ENCODE data around the gene DERA. TPM values are rescaled to one million over a fixed set of nuclear protein-coding genes. Genes with fewer than 3 reads are reported as not detected.
"Not testable (repeated sequence)": the region's sequence is repeated elsewhere in the genome, so short reads cannot be mapped to it uniquely, and the experiment has no call there.

DERA gene
- total RNA-seq, 1 donor from 2014 or later: 44.9 TPM

GRCh38 chr12:16037533-16037932, 126.4 kb downstream of the DERA start:
- Histone ChIP-seq H3K27ac (ENCODE audit: low read depth, low read length) (no peak overlapping the region), H3K4me3 (ENCODE audit: low read length in 3 of 3) (no peak overlapping the region), H3K4me1 (ENCODE audit: control insufficient read depth in 3 of 3, insufficient read depth in 3 of 3, low read length in 3 of 3) (no peaks in the 10 kb centered on the region), H3K9me3 (ENCODE audit: control insufficient read depth in 3 of 3, low read length in 3 of 3) (peaks cover 0 to 3% (median 0%) of the 10 kb centered on the region in 3 donors), H3K9ac (ENCODE audit: low read depth in 1 of 3, low read length in 3 of 3) (no peak overlapping the region), H3K27me3 (ENCODE audit: control insufficient read depth in 3 of 3, insufficient read depth in 3 of 3, low read length in 3 of 3) (no peaks in the 10 kb centered on the region), H3K36me3 (ENCODE audit: control insufficient read depth in 3 of 3, insufficient read depth in 3 of 3, low read length in 3 of 3) (peaks cover 3 to 18% (median 10%) of the 10 kb centered on the region in 3 donors)

- Histone ChIP-seq H3K4me3 (ENCODE audit: low read length in 3 of 3) (no peak overlapping the region), H3K4me1 (ENCODE audit: control insufficient read depth in 3 of 3, insufficient read depth in 3 of 3, low read length in 3 of 3) (no peaks in the 10 kb centered on the region), H3K27ac (ENCODE audit: low read depth, low read length) (no peak overlapping the region), H3K9me3 (ENCODE audit: control insufficient read depth in 3 of 3, low read length in 3 of 3) (peaks cover 0 to 6% (median 6%) of the 10 kb centered on the region in 3 donors), H3K36me3 (ENCODE audit: control insufficient read depth in 3 of 3, insufficient read depth in 3 of 3, low read length in 3 of 3) (peaks cover 0 to 8% (median 6%) of the 10 kb centered on the region in 3 donors), H3K27me3 (ENCODE audit: control insufficient read depth in 3 of 3, insufficient read depth in 3 of 3, low read length in 3 of 3) (no peaks in the 10 kb centered on the region), H3K9ac (ENCODE audit: low read depth in 1 of 3, low read length in 3 of 3) (no peak overlapping the region)
Observed at GRCh38 chr12:16043480-16043879, 132.3 kb downstream of the DERA start.

GRCh38 chr12:16046266-16046665, 135.1 kb downstream of the DERA start:
- H3K27me3 ChIP-seq (ENCODE audit: control insufficient read depth in 3 of 3, insufficient read depth in 3 of 3, low read length in 3 of 3): no peaks in the 10 kb centered on the region
- H3K36me3 ChIP-seq (ENCODE audit: control insufficient read depth in 3 of 3, insufficient read depth in 3 of 3, low read length in 3 of 3): no peaks in the 10 kb centered on the region
- no peak overlapping the region for H3K4me3 ChIP-seq (ENCODE audit: low read length in 3 of 3)
- no peak overlapping the region for H3K9ac ChIP-seq (ENCODE audit: low read depth in 1 of 3, low read length in 3 of 3)
- H3K9me3 ChIP-seq (ENCODE audit: control insufficient read depth in 3 of 3, low read length in 3 of 3): peaks cover 0 to 6% (median 6%) of the 10 kb centered on the region in 3 donors
- H3K4me1 ChIP-seq (ENCODE audit: control insufficient read depth in 3 of 3, insufficient read depth in 3 of 3, low read length in 3 of 3): no peaks in the 10 kb centered on the region
- no peak overlapping the region for H3K27ac ChIP-seq (ENCODE audit: low read depth, low read length)

- Histone ChIP-seq H3K4me3 (ENCODE audit: low read length in 3 of 3) (no peak overlapping the region), H3K4me1 (ENCODE audit: control insufficient read depth in 3 of 3, insufficient read depth in 3 of 3, low read length in 3 of 3) (no peaks in the 10 kb centered on the region), H3K36me3 (ENCODE audit: control insufficient read depth in 3 of 3, insufficient read depth in 3 of 3, low read length in 3 of 3) (no peaks in the 10 kb centered on the region), H3K9ac (ENCODE audit: low read depth in 1 of 3, low read length in 3 of 3) (no peak overlapping the region), H3K27ac (ENCODE audit: low read depth, low read length) (no peak overlapping the region), H3K9me3 (ENCODE audit: control insufficient read depth in 3 of 3, low read length in 3 of 3) (peaks cover 0 to 6% (median 3%) of the 10 kb centered on the region in 3 donors), H3K27me3 (ENCODE audit: control insufficient read depth in 3 of 3, insufficient read depth in 3 of 3, low read length in 3 of 3) (no peaks in the 10 kb centered on the region)
Observed at GRCh38 chr12:16048511-16048910, 137.4 kb downstream of the DERA start.

GRCh38 chr12:16056910-16057309, 145.8 kb downstream of the DERA start:
- Histone ChIP-seq H3K9ac (ENCODE audit: low read depth in 1 of 3, low read length in 3 of 3) (no peak overlapping the region), H3K27me3 (ENCODE audit: control insufficient read depth in 3 of 3, insufficient read depth in 3 of 3, low read length in 3 of 3) (no peaks in the 10 kb centered on the region), H3K27ac (ENCODE audit: low read depth, low read length) (no peak overlapping the region), H3K9me3 (ENCODE audit: control insufficient read depth in 3 of 3, low read length in 3 of 3) (no peaks in the 10 kb centered on the region), H3K4me3 (ENCODE audit: low read length in 3 of 3) (no peak overlapping the region), H3K36me3 (ENCODE audit: control insufficient read depth in 3 of 3, insufficient read depth in 3 of 3, low read length in 3 of 3) (no peaks in the 10 kb centered on the region), H3K4me1 (ENCODE audit: control insufficient read depth in 3 of 3, insufficient read depth in 3 of 3, low read length in 3 of 3) (no peaks in the 10 kb centered on the region)

- H3K36me3 ChIP-seq (ENCODE audit: control insufficient read depth in 3 of 3, insufficient read depth in 3 of 3, low read length in 3 of 3); H3K9me3 ChIP-seq (ENCODE audit: control insufficient read depth in 3 of 3, low read length in 3 of 3); H3K9ac ChIP-seq (ENCODE audit: low read depth in 1 of 3, low read length in 3 of 3); H3K27me3 ChIP-seq (ENCODE audit: control insufficient read depth in 3 of 3, insufficient read depth in 3 of 3, low read length in 3 of 3); H3K4me1 ChIP-seq (ENCODE audit: control insufficient read depth in 3 of 3, insufficient read depth in 3 of 3, low read length in 3 of 3); H3K27ac ChIP-seq (ENCODE audit: low read depth, low read length); H3K4me3 ChIP-seq (ENCODE audit: low read length in 3 of 3): not testable (repeated sequence)
Observed at GRCh38 chr12:16057351-16057751, 146.2 kb downstream of the DERA start.

GRCh38 chr12:16062611-16063010, 151.5 kb downstream of the DERA start:
- Histone ChIP-seq H3K9ac (ENCODE audit: low read depth in 1 of 3, low read length in 3 of 3) (no peak overlapping the region), H3K27me3 (ENCODE audit: control insufficient read depth in 3 of 3, insufficient read depth in 3 of 3, low read length in 3 of 3) (no peaks in the 10 kb centered on the region)

GRCh38 chr12:16063726-16064125, 152.6 kb downstream of the DERA start:
- H3K9me3 ChIP-seq (ENCODE audit: control insufficient read depth in 3 of 3, low read length in 3 of 3): no peaks in the 10 kb centered on the region
- H3K4me3 ChIP-seq (ENCODE audit: low read length in 3 of 3): no peak overlapping the region
- H3K4me1 ChIP-seq (ENCODE audit: control insufficient read depth in 3 of 3, insufficient read depth in 3 of 3, low read length in 3 of 3): no peaks in the 10 kb centered on the region
- H3K27me3 ChIP-seq (ENCODE audit: control insufficient read depth in 3 of 3, insufficient read depth in 3 of 3, low read length in 3 of 3): no peaks in the 10 kb centered on the region
- H3K27ac ChIP-seq (ENCODE audit: low read depth, low read length): no peak overlapping the region
- no peak overlapping the region for H3K9ac ChIP-seq (ENCODE audit: low read depth in 1 of 3, low read length in 3 of 3)
- no peaks in the 10 kb centered on the region for H3K36me3 ChIP-seq (ENCODE audit: control insufficient read depth in 3 of 3, insufficient read depth in 3 of 3, low read length in 3 of 3)

More at GRCh38 chr12:16062611-16063010, 151.5 kb downstream of the DERA start:
- H3K4me3 ChIP-seq (ENCODE audit: low read length in 3 of 3): no peak overlapping the region
- no peaks in the 10 kb centered on the region for H3K4me1 ChIP-seq (ENCODE audit: control insufficient read depth in 3 of 3, insufficient read depth in 3 of 3, low read length in 3 of 3)
- no peaks in the 10 kb centered on the region for H3K9me3 ChIP-seq (ENCODE audit: control insufficient read depth in 3 of 3, low read length in 3 of 3)
- no peak overlapping the region for H3K27ac ChIP-seq (ENCODE audit: low read depth, low read length)
- H3K36me3 ChIP-seq (ENCODE audit: control insufficient read depth in 3 of 3, insufficient read depth in 3 of 3, low read length in 3 of 3): no peaks in the 10 kb centered on the region

GRCh38 chr12:16070113-16070512, 159.0 kb downstream of the DERA start:
- Histone ChIP-seq H3K4me1 (ENCODE audit: control insufficient read depth in 3 of 3, insufficient read depth in 3 of 3, low read length in 3 of 3) (no peaks in the 10 kb centered on the region), H3K27me3 (ENCODE audit: control insufficient read depth in 3 of 3, insufficient read depth in 3 of 3, low read length in 3 of 3) (peaks cover 0 to 2% (median 0%) of the 10 kb centered on the region in 3 donors), H3K27ac (ENCODE audit: low read depth, low read length) (no peak overlapping the region), H3K9ac (ENCODE audit: low read depth in 1 of 3, low read length in 3 of 3) (no peak overlapping the region), H3K36me3 (ENCODE audit: control insufficient read depth in 3 of 3, insufficient read depth in 3 of 3, low read length in 3 of 3) (no peaks in the 10 kb centered on the region), H3K9me3 (ENCODE audit: control insufficient read depth in 3 of 3, low read length in 3 of 3) (no peaks in the 10 kb centered on the region), H3K4me3 (ENCODE audit: low read length in 3 of 3) (no peak overlapping the region)

GRCh38 chr12:16072678-16073077, 161.5 kb downstream of the DERA start:
- H3K4me1 ChIP-seq (ENCODE audit: control insufficient read depth in 3 of 3, insufficient read depth in 3 of 3, low read length in 3 of 3): no peaks in the 10 kb centered on the region
- no peak overlapping the region for H3K9ac ChIP-seq (ENCODE audit: low read depth in 1 of 3, low read length in 3 of 3)
- H3K27ac ChIP-seq (ENCODE audit: low read depth, low read length): no peak overlapping the region
- no peaks in the 10 kb centered on the region for H3K9me3 ChIP-seq (ENCODE audit: control insufficient read depth in 3 of 3, low read length in 3 of 3)
- no peak overlapping the region for H3K4me3 ChIP-seq (ENCODE audit: low read length in 3 of 3)
- no peaks in the 10 kb centered on the region for H3K36me3 ChIP-seq (ENCODE audit: control insufficient read depth in 3 of 3, insufficient read depth in 3 of 3, low read length in 3 of 3)
- peaks cover 0 to 2% (median 0%) of the 10 kb centered on the region in 3 donors for H3K27me3 ChIP-seq (ENCODE audit: control insufficient read depth in 3 of 3, insufficient read depth in 3 of 3, low read length in 3 of 3)

- H3K9me3 ChIP-seq (ENCODE audit: control insufficient read depth in 3 of 3, low read length in 3 of 3): no peaks in the 10 kb centered on the region
- no peaks in the 10 kb centered on the region for H3K27me3 ChIP-seq (ENCODE audit: control insufficient read depth in 3 of 3, insufficient read depth in 3 of 3, low read length in 3 of 3)
- no peak overlapping the region for H3K27ac ChIP-seq (ENCODE audit: low read depth, low read length)
- no peak overlapping the region for H3K9ac ChIP-seq (ENCODE audit: low read depth in 1 of 3, low read length in 3 of 3)
- no peaks in the 10 kb centered on the region for H3K36me3 ChIP-seq (ENCODE audit: control insufficient read depth in 3 of 3, insufficient read depth in 3 of 3, low read length in 3 of 3)
- H3K4me3 ChIP-seq (ENCODE audit: low read length in 3 of 3): no peak overlapping the region
- H3K4me1 ChIP-seq (ENCODE audit: control insufficient read depth in 3 of 3, insufficient read depth in 3 of 3, low read length in 3 of 3): no peaks in the 10 kb centered on the region
Observed at GRCh38 chr12:16074894-16075293, 163.8 kb downstream of the DERA start.

All from skeletal muscle tissue (tissue), 4 donors.